HT-29 (cell line): ENCODE measurements around the gene ADISSP. TPM values are rescaled to one million over a fixed set of nuclear protein-coding genes. Genes with fewer than 3 reads are reported as not detected.

Experiments
- DNase-seq: peaks from one replicate; pipeline ENCODE4 v3.0.0-alpha.2; 2015; ENCODE audit warnings: low spot score
- total RNA-seq: library from RNA; depleted of rRNA; stranded (reverse); fragments of >200 nt; shearing (Covaris generic); gene quantifications from 2 replicates; pipeline ENCODE4 v1.2.3, GENCODE V29; 2014

The ADISSP gene
- total RNA-seq, 1 experiment from 2014 or later: 137 TPM

DNA sequence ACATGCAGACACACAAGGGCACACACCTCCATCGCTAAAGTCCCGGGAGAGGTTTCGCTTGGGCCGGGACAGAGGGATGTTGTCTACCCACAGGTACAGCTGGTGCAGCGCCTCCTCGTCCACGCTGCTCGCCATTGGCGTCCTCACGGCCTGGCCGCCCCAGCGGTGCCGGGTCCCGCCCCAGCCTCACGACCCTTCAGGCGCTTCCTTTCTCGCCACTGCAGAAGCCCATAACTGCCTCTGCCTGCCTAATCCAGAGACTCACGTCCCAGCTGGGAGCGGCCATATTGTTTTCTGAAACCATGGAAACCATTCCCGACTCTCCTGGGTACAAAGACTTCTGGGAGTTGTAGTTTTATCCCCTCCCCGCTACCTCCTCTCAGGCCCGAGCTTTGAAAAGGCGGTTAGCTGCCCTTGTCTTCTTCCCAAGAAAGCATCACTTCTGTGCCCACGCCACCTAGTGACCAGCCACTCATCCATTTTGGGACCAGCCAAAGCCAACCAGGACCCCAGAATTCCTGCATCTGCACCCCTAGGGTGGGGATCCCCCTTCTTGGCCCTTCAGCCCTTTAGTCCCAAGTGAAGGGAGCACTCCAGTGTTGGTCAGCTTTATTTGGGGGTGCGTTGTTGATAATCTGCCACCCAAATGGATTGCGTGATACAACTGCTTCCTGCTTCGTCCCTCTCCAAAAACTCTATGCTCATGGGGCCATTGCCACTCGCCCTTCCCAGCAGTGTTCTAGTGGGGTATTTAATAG, 13.8 kb upstream of the ADISSP start, which contains the start of gene SPEF1:
Gene SPEF1, minus strand, starts transcription at position 296 of the 758 bp plus-strand sequence. Its CDS starts 161 bp downstream, at position 135.
- peak; percentile 95 for DNase-seq

DNA sequence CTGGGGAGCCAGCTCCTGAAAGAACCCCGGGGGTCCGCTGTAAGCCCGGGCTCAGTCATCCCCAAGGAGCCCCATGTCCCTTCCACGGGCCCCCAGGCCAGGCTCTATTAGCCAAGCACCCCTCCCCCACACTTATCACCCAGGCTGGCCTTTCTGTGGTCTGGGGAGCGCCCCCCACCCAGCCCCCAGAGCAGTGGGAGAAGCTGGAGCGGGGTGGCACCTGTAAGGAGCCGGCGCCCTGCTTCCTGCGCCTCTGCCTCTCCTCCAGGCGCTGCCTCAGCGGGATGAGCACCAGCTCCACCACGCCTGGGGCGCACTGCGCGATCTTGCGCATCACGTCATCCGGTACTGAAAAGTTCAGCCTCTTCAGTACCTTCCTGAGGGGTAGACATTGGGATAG, 11.4 kb upstream of the ADISSP start:
- no peak for DNase-seq

- DNase-seq: peak; percentile 38
Observed at GRCh38 chr20:3777716-3778629, 10.4 kb upstream of the ADISSP start.

DNA sequence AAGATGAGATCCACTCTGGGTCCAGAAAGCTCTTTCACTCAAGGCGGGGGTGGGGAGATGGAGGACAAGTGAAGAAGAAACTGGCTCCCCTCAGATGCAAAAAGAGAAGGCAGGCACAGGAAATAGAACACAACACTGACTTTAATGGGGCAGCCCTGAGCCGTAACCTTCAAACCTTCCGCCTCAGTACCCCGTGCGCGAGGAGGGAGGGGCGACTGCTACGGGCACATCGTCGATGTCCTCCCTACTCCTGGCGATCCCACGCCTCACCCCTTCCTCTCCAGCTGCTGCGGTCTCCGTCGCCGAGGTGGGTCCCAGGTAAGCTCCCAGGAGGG, 9.8 kb upstream of the ADISSP start:
- no peak for DNase-seq

- DNase-seq: no peak
Observed at GRCh38 chr20:3775457-3776108, 8.0 kb upstream of the ADISSP start.

GRCh38 chr20:3771552-3772058, 4.1 kb upstream of the ADISSP start:
- DNase-seq: no peak

GRCh38 chr20:3768342-3769130, 983 bp upstream of the ADISSP start:
- peak; percentile 73 for DNase-seq

DNA sequence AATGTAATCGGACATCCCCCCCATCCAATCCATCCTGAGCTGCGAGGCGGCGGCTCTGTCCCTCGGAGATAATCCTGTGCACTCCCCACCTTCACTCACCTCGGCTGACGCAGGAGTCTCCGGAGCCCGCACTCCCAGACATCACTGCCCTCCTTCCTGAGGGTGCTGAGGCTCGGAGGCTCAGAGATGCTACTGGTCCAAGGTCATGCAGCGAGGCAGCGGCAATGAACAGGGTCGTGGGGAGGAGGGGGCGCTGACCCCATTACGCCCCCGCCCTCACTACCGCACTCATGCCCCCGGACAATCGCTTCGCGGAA, 485 bp downstream of the ADISSP start:
- no peak for DNase-seq

- no peak for DNase-seq
Observed at GRCh38 chr20:3766422-3767109, 987 bp downstream of the ADISSP start.

DNA sequence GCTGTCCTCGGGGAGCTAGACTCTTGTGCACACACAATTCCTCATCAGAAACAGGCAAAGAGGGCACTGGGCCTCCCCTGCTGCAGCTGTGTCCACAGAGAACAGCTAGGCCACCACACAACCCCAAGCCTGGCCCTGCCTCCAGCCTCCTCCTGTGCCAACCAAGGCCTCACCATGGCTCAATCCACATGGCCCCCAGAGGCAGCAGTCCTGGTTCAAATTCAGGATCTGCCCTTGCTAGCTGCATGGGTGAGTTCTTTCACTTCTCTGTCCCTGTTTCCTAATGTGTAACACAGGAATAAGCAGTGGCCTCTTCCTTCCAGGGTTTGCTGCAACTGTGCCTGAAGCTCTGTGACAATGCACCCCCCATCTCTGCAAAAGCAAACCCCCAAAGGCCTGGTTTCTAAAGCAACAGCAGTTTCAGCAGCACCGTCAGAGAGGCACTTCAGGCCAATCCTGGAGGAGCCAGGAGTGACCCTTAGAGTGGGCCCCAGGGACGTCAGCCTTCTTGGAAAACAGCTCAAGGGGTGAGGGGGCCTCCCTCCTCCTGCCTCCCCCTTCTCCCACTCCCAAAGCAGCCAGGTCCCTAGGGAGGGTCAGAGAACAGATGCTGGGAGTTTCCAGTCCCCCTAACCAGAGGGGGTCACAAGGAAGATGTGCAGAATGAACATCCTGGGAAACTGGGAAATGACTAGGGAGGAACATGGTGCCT, 2.2 kb downstream of the ADISSP start:
- no peak for DNase-seq

DNA sequence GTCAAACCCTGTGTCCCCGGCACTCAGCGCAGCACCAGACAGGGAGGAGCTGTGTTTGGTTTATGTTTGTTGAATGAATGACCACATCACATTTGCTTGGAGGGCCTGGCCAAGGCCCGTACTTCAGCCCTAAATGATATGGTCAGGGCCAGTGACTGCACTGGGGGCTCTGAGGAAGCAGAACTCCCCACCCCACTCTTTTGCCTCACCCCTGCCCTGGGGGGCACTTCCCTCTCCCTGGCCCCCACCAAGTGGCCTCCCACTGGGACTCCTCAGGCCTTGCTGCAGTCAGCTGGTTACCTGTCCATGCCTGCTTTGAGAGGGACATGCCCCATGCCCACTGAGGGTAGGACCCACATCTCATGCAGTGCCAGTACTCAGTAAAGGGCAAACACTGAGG, 2.9 kb downstream of the ADISSP start:
- DNase-seq: no peak

GRCh38 chr20:3763671-3764601, 3.6 kb downstream of the ADISSP start:
- DNase-seq: no peak

DNA sequence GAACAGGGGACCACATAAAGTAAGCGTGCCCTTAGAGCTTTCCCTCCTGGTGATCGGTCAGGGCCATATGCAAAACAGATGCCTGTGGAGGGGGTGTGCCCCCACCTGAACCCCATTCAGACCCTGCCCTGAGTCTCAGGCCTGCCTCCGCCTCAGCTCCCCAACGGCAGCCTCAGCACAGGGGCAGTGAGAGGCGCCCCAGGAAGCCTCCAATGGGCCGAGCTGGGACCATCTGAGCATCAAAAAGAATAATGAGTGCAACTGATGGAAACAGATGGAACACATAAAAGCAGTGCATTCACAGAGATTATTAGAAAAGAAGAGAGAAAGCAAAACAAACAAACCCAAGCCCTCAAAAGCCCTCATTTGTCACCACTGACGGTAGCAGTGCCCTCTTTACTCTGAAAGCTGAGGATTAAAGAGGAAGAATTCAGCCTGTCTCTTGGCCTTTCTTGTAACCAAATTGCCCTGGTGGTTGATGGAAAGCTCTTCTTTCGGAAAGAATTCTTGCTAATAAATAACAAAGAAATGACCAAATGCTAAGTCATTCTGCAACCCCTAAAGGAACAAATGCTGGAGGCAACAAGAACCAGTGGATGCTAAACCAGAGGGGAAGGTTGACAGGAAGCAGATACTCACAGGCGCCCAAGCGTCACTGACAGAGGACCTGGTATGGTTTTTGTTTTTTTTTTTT, 6.8 kb downstream of the ADISSP start:
- DNase-seq: no peak

DNA sequence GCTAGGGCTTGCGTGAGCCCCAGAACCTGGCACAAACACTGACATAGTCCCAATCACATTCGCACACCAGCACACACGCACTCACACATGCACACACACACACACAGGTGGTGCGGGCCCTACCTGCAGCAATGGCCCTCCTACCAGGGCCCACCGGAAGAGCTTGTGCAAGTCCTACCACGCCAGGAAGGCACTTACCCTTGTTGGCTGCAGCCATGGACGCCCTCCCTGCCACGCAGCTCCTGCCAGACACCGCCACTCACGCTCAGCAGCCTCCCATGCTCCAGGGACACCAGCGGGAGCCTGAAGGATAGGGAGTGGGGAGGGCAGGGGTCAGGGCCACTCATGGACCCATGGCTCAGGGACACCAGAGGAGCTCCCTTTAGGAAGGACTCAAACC, 7.7 kb downstream of the ADISSP start:
- no peak for DNase-seq

GRCh38 chr20:3759316-3759823, 8.2 kb downstream of the ADISSP start:
- no peak for DNase-seq

- DNase-seq: no peak
Observed at GRCh38 chr20:3758566-3758965, 9.0 kb downstream of the ADISSP start.

GRCh38 chr20:3757268-3757667, 10.3 kb downstream of the ADISSP start:
- no peak for DNase-seq

GRCh38 chr20:3755814-3756480, 11.6 kb downstream of the ADISSP start:
- no peak for DNase-seq
